GM19240 (cell line): ENCODE results near the gene CAMTA1.
"Not testable (repeated sequence)": the region's sequence is repeated elsewhere in the genome, so short reads cannot be mapped to it uniquely, and the experiment has no call there.

Experiments used
- DNase-seq: peaks from one replicate; pipeline ENCODE4 v3.0.0; 2011; ENCODE audit warnings: low spot score; ENCODE audit not compliant: insufficient read length

The CAMTA1 gene

GRCh38 chr1:7380712-7381111 lies 595.5 kb downstream of the CAMTA1 start:
- no peak for DNase-seq

GRCh38 chr1:7381729-7382128 lies 596.5 kb downstream of the CAMTA1 start:
- DNase-seq, result not testable (repeated sequence)

- no peak for DNase-seq
These were observed 597.7 kb downstream of the CAMTA1 start for GRCh38 chr1:7382971-7383370.

GRCh38 chr1:7383671-7384520 lies 598.6 kb downstream of the CAMTA1 start:
- no peak for DNase-seq

GRCh38 chr1:7384679-7385078 lies 599.4 kb downstream of the CAMTA1 start:
- no peak for DNase-seq

- no peak for DNase-seq
These were observed 600.4 kb downstream of the CAMTA1 start for GRCh38 chr1:7385471-7386225.

GRCh38 chr1:7386226-7387052 lies 601.2 kb downstream of the CAMTA1 start:
- no peak for DNase-seq

GRCh38 chr1:7387053-7387927 lies 602.0 kb downstream of the CAMTA1 start:
- DNase-seq, result no peak

GRCh38 chr1:7388141-7388487 lies 602.9 kb downstream of the CAMTA1 start:
- DNase-seq, result no peak

GRCh38 chr1:7388488-7389185 lies 603.4 kb downstream of the CAMTA1 start:
- DNase-seq, result no peak

GRCh38 chr1:7389201-7389905 lies 604.1 kb downstream of the CAMTA1 start:
- DNase-seq, result no peak

- DNase-seq, result no peak
These were observed 604.8 kb downstream of the CAMTA1 start for GRCh38 chr1:7389906-7390603.

GRCh38 chr1:7390604-7391000 lies 605.3 kb downstream of the CAMTA1 start:
- DNase-seq, result no peak

GRCh38 chr1:7393136-7393535 lies 607.9 kb downstream of the CAMTA1 start:
- DNase-seq, result no peak

GRCh38 chr1:7395251-7395650 lies 610.0 kb downstream of the CAMTA1 start:
- DNase-seq, result no peak

- DNase-seq, result no peak
These were observed 613.7 kb downstream of the CAMTA1 start for GRCh38 chr1:7398982-7399381.

GRCh38 chr1:7399514-7400125 lies 614.4 kb downstream of the CAMTA1 start:
- DNase-seq, result no peak

- DNase-seq, result no peak
These were observed 615.3 kb downstream of the CAMTA1 start for GRCh38 chr1:7400566-7400965.
